Mucosa of descending colon (tissue), 3 donors: ENCODE results near the gene STAT5B. TPM values are rescaled to one million over a fixed set of nuclear protein-coding genes. Genes with fewer than 3 reads are reported as not detected.
"Not testable (repeated sequence)": the region's sequence is repeated elsewhere in the genome, so short reads cannot be mapped to it uniquely, and the experiment has no call there.

Source experiments
- ATAC-seq: fragments of 200-7000 bp; cut with Tn5 transposase; one replicate; pipeline ENCODE4 v1.9.1; 2020; ENCODE audit warnings: mild to moderate bottlenecking, moderate library complexity
- DNase-seq, 3 donors: peaks; one replicate each; pipeline ENCODE4 v3.0.0-alpha.2; 2020
- H3K36me3 ChIP-seq: fragments of 200-600 bp; one replicate; pipeline ENCODE4 v1.8.0; 2021; ENCODE audit warnings: low read depth, mild to moderate bottlenecking
- H3K4me1 ChIP-seq: fragments of 200-600 bp; one replicate; pipeline ENCODE4 v1.8.0; 2021; ENCODE audit warnings: low read depth, mild to moderate bottlenecking
- H3K4me3 ChIP-seq: fragments of 200-600 bp; one replicate; pipeline ENCODE4 v1.8.0; 2021; ENCODE audit warnings: mild to moderate bottlenecking
- H3K9me3 ChIP-seq: fragments of 200-600 bp; one replicate; pipeline ENCODE4 v1.8.0; 2021; ENCODE audit warnings: mild to moderate bottlenecking
- CTCF ChIP-seq: fragments of 200-600 bp; IDR thresholded peaks from one replicate; pipeline ENCODE4 v1.8.0; 2022; ENCODE audit warnings: antibody characterized with exemption, mild to moderate bottlenecking
- intact Hi-C, 2 donors: fragments of 100-400 bp; cut with DNase I in 1 of 2; cut with micrococcal nuclease in 1 of 2; formaldehyde crosslinking; loops; one replicate each; pipeline versions ENCODE4 v1.11.0 to v1.11.1; 2022; cut with DNase I, micrococcal nuclease
- total RNA-seq, 3 donors: library from RNA; stranded (reverse); fragmentation: NEBNext Ultra II Directional in 2 of 3; extraction: Animal tissue kit (Norgen Biotek cat#: 25700) in 2 of 3; gene quantifications; one replicate each; pipeline versions ENCODE4 v1.2.1 to v1.2.4, GENCODE V29; 2021 to 2023
- donor health status: DM: no; HTN: no; CAD: no; lungs with moderate emphysema.
- donor health status: DM: no; HTN: no; CAD: no.
- donor health status: DM: no; HTN: yes; CAD: no.

The STAT5B gene
- total RNA-seq, 3 donors from 2014 or later: 30.1 to 93.0 (median 32.2) TPM

GRCh38 chr17:42221886-42222745, 54.1 kb downstream of the STAT5B start:
- peak; percentile 35 for TF ChIP-seq CTCF
- H3K36me3 ChIP-seq: no peaks in the 10 kb centered on the region
- DNase-seq (peak in 1 of 3 donors; percentile 34), ATAC-seq (peak; percentile 85)
- no peaks in the 10 kb centered on the region for H3K9me3 ChIP-seq
- intact Hi-C loops: no loop called here
- H3K4me1 ChIP-seq: no peaks in the 10 kb centered on the region
- H3K4me3 ChIP-seq: no peak overlapping the region

GRCh38 chr17:42219280-42219679, 56.9 kb downstream of the STAT5B start:
- intact Hi-C loops, H3K4me1 ChIP-seq, H3K36me3 ChIP-seq, DNase-seq, H3K9me3 ChIP-seq, ATAC-seq, H3K4me3 ChIP-seq: not testable (repeated sequence)

GRCh38 chr17:42214156-42214555, 62.0 kb downstream of the STAT5B start:
- ATAC-seq (no peak), DNase-seq (no peak)
- no peak overlapping the region for H3K4me3 ChIP-seq
- no peaks in the 10 kb centered on the region for H3K36me3 ChIP-seq
- no peak for TF ChIP-seq CTCF
- no peaks in the 10 kb centered on the region for H3K4me1 ChIP-seq
- intact Hi-C loops: no loop called here
- no peaks in the 10 kb centered on the region for H3K9me3 ChIP-seq

DNA sequence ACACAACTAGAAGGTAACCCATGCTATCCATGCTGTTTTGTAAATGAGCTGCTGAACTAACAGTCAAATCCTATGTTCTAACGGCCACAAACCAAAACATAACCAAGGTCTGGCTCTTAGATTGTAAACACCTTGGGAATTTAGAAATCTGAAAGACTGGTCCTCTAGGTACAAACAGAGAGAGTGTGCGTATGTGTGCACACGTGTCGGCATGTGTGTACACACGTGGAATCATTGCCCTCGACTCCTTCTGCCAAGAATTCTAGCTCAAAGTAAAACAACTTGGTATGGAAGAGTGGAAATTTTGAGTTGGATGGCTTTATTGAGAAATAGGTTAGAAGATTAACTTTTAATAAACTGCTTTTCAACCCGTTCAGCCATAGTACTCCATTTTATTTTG, 63.8 kb downstream of the STAT5B start:
- ATAC-seq: no peak
- no peak for TF ChIP-seq CTCF
- Histone ChIP-seq H3K9me3 (no peaks in the 10 kb centered on the region), H3K4me1 (no peaks in the 10 kb centered on the region), H3K4me3 (no peak overlapping the region), H3K36me3 (no peaks in the 10 kb centered on the region)
- intact Hi-C loops: no loop called here
- no peak for DNase-seq

- H3K4me3 ChIP-seq, intact Hi-C loops, H3K36me3 ChIP-seq, H3K4me1 ChIP-seq, H3K9me3 ChIP-seq: not testable (repeated sequence)
- DNase-seq (peak in 2 of 3 donors; percentile 37 to 45), ATAC-seq (peak; percentile 48)
Measured at GRCh38 chr17:42211921-42212341, 64.3 kb downstream of the STAT5B start.

DNA sequence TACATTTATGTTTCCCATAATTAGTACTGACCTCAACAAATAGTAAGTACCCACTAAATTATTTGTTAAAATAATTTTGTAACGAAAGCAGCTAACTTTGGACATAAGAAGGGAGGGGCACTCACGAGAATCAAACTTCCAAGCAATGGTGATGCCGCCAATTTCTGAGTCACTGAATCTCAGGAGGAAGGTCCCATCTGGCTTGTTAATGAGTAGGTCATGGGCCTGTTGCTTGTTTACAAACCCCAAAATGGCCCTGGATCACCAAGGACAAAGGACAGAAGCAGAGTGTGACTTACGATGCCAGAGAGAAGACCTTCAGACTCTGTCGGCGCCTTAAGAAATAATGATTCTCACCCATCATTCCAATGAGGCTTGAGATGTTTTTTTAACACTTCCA, 66.1 kb downstream of the STAT5B start:
- TF ChIP-seq CTCF: no peak
- Histone ChIP-seq H3K4me1 (no peaks in the 10 kb centered on the region), H3K4me3 (no peak overlapping the region), H3K9me3 (no peaks in the 10 kb centered on the region), H3K36me3 (no peaks in the 10 kb centered on the region)
- DNase-seq (no peak), ATAC-seq (no peak)
- intact Hi-C loops: no loop called here

DNA sequence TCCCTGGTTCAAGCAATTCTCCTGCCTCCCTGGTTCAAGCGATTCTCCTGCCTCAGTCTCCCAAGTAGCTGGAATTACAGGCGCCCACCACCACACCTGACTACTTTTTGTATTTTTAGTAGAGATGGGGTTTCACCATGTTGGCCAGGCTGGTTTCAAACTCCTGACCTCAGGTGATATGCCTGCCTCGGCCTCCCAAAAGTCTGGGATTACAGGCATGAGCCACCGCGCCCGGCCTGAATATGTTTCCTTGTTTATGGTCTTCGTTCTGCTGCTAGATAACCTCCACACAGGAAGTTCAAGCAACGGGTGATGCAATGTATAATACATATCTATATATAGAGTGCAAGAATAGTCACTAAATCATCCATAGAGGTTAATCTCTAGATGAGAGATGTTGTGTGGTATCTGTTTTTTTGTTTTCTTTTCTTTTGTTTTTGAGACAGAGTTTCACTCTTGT, 70.0 kb downstream of the STAT5B start:
- H3K9me3 ChIP-seq, DNase-seq, intact Hi-C loops, H3K4me3 ChIP-seq, H3K4me1 ChIP-seq, H3K36me3 ChIP-seq: not testable (repeated sequence)
- peak; percentile 38 for ATAC-seq
